ENCODE results near the gene AMPD1. TPM values are rescaled to one million over a fixed set of nuclear protein-coding genes. Genes with fewer than 3 reads are reported as not detected.

Gene AMPD1
- total RNA-seq (2014; rRNA removed; shearing (Covaris generic)) = not detected in 2 replicates

DNA sequence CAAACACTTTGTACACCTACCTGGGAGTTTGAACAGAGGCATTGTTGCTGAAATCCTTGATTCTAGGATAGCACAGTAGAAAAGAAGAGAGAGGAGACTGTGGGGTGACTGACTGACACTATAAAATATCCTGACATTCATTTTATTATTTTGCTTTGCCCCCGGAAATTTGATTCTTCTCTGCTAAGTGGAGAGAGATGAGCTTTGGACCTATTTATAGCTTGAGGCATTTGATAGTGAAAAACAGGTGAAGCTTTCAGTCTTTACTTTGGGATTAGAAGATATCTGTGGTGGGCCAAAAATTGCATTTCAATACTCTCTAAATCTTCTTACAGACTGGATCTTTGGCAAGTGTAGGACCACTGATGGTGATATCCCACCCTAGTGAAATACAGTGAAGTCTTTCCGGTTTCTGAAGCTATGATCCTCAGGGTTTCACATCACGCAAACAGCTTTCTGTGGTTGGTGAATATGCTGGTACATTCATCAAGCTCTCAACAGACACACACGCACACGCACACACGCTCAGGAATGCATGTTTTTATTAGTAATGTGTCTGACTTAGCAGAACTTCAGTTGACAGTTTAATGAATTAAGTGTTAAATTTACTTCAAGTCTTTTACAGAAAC, at the start of gene AMPD1:
Gene AMPD1 (minus strand): TSS at position 117 of the 629 bp plus-strand sequence. CDS start 75 bp downstream, at position 42.

DNA sequence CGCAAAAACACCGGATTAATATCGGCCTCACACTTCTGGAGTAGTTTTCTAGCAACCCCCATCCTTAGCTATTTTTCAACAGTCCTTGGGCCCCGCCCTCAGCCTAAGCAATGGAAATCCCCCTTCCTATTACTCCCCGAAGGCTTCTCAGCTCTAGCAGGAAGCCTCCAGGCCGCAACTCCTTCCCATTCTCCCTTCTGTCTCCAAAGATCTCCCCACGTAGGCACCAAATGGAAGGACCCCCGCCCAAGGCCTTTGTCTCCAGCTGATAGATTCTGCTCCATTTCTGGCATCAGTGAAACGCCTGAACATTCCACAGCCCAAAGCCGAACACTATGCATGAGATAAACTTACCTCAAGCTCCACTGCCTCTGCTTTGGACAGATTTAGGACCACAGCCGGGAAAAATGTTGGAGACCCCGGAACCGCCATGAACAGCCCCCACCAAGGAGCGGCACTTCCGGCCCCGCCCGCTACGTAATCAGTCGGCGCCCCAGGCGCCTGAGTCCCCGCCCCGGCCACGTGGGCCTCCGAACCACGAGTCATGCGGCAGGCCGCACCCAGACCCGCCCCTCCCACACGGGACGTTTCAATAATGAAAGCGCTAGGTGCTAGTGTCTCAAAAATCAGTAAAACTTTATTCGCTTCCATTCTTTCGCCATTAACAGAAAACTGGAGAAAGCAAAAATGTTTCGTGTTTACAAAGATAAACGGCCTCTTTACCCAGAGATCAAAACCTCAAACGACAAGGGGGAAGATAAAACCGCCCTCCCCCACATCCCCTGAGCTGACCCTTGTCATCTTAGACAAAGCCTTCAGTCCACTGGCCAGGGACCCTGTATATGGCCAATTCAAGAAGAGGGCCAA, 21.2 kb upstream of the AMPD1 start, which contains the start of gene NRAS:
Gene NRAS (minus strand): TSS at position 468 of the 867 bp plus-strand sequence. CDS start 611 bp downstream, outside the sequence.

DNA sequence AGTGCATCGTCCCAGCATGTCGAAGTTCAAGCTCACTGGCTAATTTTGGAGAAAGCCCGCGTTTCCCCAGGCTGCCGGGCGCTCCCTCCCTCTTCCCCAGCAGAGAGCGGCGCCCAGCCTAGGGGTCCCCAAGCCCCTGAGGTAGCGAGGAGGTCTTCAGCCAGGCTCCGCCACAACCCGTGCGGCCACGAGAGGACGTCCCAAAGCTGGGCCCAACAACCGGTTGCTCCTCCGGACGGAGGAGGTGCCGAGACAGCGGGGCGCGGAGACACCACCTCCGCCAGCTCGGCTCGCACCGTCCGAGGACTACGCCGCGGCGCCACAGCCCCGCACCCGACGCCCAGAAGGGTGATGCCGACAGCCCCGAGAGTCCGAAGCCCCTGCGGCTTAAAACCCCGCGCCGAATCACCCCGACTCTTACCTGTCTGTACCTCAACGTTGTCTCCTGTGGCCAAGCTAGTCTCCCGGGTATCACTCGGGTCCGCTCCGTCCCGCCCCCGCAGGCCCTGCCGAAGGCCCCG, 25.7 kb downstream of the AMPD1 start, which contains the start of gene DENND2C:
Gene DENND2C (minus strand): TSS at position 488 of the 521 bp plus-strand sequence. CDS start 44,065 bp downstream, outside the sequence.

Small RNAs within 50 kb of the gene (small RNA-seq; reads per million reads assigned to genes)
- gene RN7SL432P = not detected
- not detected for gene RNY1P13

Other genes with a start within 250 kb of the AMPD1 start
- gene TRIM33, start 184.3 kb downstream of the AMPD1 start, total RNA-seq (2014; rRNA removed; shearing (Covaris generic)) = 26.1 and 29.2 TPM in 2 replicates
- gene BCAS2, start 113.9 kb downstream of the AMPD1 start, total RNA-seq (2014; rRNA removed; shearing (Covaris generic)) = 56.9 and 64.7 TPM in 2 replicates
- 0.93 and 0.98 TPM in 2 replicates for gene DENND2C, start 25.5 kb downstream of the AMPD1 start, total RNA-seq (2014; rRNA removed; shearing (Covaris generic))
- gene NRAS, start 21.2 kb upstream of the AMPD1 start, total RNA-seq (2014; rRNA removed; shearing (Covaris generic)) = 29.6 and 30.4 TPM in 2 replicates
- gene CSDE1, start 62.4 kb upstream of the AMPD1 start, total RNA-seq (2014; rRNA removed; shearing (Covaris generic)) = 403 and 467 TPM in 2 replicates
- 157 and 160 TPM in 2 replicates for gene SIKE1, start 85.1 kb upstream of the AMPD1 start, total RNA-seq (2014; rRNA removed; shearing (Covaris generic))
- not detected in 2 replicates for gene SYCP1, start 159.3 kb upstream of the AMPD1 start, total RNA-seq (2014; rRNA removed; shearing (Covaris generic))